DLD1 (cell line): ENCODE measurements around the gene PSG4.
"Not testable (repeated sequence)": the region's sequence is repeated elsewhere in the genome, so short reads cannot be mapped to it uniquely, and the experiment has no call there.

Source experiments
- in situ Hi-C: cut with HindIII; loops from 2 replicates; pipeline ENCODE4 v1.10.0; 2017; ENCODE audit warnings: low sequenced_read_pairs

PSG4 gene

DNA sequence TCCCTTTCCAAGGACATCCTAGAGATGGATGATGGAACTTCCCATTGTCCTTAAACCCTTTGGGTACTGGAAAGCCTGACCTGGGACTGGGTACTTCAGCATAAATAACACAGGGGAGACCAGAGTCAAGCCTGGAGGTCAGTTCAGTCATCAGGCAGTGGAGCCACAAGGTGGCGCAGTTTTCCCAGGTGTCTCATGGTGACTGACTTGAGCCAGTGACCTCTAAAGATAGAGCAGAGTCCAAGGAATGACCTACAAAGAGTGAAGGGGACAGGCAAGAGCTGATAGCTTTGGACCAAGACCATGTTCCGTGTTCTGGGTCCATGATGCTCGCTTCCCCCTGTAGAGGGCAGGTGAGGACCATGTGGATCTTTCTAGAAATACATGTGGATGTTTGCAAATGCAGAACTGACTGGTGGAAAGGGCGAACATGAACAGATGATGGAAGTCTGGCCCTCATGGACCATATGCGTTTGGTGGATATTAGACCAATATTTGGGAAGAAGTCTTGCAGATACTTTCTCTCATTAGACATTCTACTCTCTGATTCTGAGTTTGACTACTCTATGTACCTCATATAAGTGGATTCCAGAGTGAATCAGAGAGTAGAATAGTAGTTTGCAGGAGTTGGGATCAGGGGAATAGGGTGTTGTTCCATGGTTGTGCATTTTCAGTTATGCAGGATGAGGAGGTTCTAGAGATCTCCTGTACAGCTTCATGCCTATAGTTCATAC lies 6.6 kb downstream of the PSG4 start:
- in situ Hi-C loops = not testable (repeated sequence)

DNA sequence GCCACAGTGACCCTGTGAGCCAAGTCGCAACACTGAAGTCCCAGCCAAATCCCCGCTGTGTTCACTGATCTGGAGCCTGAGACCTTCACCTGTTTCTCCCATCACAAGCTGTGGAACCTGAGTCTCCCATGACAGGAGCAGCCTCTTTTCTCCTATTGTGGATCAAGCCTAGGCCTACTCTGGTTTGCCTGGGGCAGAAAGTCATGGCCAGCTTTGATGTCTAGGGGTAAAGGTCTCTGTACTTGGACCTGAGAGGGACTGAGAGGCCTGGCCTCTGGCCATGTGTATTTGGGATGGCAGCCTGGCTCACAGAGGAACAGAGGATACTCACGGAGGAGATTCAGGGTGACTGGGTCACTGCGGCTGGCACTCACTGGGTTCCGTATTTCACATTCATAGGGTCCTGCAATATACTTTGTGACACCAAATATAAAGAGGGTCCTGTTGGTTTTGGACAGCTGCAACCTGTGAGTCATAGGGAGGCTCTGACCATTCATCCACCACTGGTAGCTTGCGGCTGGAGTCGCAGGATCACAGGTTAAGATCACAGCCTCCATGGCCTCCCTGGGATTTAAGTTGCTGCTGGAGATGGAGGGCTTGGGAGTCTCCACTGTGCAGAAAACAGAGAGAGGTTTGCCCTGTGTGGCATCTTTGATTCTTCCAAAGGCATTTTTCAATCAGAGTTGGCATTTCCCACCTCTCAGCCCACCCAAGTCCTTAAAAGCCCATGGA lies 7.6 kb downstream of the PSG4 start:
- in situ Hi-C loops = not testable (repeated sequence)

DNA sequence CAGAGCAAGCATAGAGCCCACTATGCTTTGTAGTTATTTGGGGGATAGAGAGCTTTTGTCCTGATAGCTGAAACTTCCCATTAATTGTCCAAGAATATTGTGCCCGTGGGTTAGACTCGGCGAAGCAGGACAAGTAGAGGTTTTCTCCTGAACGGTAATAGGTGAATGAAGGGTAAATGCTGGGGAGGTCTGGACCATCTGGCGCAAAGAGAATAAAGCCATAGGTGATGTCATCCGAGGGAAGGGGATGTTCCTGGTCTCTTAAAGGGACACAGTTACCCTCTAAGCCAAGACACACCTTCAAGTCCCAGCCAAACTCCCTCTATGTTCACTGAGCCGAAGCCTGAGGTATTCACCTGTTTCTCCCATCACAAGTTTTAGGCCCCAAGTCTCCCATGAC lies 11.0 kb downstream of the PSG4 start:
- in situ Hi-C loops = not testable (repeated sequence)

DNA sequence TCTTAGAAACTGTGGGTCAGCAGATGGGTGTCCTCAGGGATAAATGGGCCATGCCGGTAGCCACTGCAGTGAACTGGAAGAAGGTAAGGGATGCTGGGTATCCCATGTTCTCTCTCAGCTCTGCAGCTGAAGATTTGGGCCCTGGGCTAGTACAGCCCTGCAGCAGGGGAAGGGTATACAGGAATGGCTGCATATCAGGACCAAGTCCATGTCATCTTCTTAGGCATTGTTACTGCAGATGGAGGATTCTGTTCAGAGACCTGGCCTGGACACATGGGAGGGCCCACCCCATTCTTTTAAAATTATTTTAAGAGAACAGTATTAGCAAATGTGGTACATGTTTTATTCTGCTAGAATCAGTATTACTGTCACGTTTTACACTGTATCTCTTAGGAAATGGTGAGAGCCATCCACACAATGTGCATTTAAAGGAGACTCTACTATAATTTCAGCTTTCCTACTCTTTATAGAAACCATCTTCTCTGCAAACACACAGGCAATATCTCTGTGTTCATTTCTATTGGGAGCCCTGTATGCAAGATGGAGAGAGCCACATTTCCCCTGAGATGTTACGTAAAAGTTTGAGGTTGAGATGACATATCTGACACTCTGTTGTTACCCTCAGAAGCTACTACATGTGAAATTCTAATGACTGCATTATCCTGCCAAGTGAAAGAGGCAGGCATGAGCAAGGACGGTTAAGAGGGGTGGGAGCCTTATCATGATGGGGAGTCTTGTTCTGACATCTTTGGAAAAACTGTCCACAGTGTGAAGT lies 12.9 kb downstream of the PSG4 start:
- in situ Hi-C loops = not testable (repeated sequence)

- in situ Hi-C loops = not testable (repeated sequence)
Observed at GRCh38 chr19:43188092-43188491, 17.3 kb downstream of the PSG4 start.

DNA sequence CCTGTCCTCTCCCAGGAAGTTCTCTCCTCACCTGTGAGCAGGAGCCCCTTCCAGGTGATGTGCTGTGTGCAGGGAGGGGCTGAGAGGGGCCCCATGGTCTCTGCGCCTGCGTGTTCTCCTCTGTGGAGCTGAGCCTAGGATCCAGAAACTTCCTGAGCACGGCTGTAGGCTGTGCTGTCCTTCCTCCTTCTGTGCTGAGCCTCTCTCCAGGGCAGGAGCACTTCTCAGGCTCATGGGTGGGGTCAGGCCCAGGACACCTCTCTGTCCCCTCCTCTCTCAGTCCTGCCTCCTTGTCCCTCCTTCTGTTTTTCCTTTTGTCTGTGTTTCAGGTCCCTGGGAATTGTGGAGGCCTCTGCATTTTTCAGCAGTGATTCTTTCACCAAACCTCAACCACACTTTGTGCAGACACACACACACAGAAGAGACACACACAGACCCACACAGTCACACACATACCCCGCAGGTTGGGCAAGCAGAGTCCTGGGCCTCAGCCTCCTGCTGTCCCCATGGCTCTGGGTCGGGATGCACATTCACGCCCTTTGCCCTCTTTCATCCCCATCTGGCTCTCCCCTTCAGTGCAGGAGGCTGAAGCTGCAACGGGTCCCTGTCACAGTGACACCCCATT lies 19.0 kb downstream of the PSG4 start, which contains the start of gene PSG5:
Gene PSG5, minus strand, starts transcription at position 226 of the 625 bp plus-strand sequence. Its CDS starts 131 bp downstream, at position 95.
- in situ Hi-C loops = not testable (repeated sequence)

DNA sequence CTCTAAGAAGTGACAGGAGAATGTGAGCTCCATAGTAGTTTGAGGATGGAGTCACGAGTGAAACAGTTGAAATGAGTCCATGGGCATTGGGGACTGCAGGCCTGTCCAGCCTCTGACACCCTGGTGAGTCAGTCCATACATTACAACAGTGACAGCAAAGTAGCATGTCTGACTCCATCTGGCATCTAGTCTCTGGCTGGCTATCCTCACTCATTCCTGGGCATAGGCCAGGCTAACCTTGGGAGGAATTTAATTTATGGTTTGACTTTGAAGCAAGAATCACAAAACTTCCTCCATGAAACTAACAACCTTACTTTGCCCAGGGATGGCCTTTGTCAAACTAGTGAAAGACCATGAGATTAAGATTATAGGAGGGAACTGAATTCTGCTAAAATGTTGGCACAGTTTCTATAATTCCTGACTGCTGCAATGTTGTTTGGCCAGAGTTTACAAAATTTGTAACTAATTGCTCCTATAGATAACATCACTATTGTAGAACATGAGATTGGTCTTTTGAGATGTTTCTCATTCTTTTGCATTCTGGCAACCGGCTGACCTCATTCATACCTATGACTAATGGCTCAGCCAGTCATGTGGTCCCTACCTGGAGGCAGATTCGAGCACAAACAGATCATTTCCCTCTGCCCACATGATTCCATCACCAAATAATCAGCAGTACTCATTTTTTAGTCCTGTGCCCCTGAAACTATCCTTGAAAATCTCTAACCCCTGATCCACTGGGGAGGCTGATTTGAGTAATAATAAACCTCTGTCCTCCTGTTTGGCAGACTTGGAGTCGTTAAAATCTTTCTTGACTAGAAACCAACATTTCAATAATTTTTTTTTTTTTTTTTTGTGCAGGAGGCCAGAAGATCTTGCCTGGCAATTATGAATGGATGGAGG lies 23.3 kb downstream of the PSG4 start:
- in situ Hi-C loops = not testable (repeated sequence)

GRCh38 chr19:43179569-43180147 lies 25.8 kb downstream of the PSG4 start:
- in situ Hi-C loops = not testable (repeated sequence)

- in situ Hi-C loops = not testable (repeated sequence)
Observed at GRCh38 chr19:43178577-43178976, 26.9 kb downstream of the PSG4 start.

GRCh38 chr19:43165906-43166305 lies 39.5 kb downstream of the PSG4 start:
- in situ Hi-C loops = not testable (repeated sequence)

GRCh38 chr19:43163135-43163534 lies 42.3 kb downstream of the PSG4 start:
- in situ Hi-C loops = not testable (repeated sequence)

- in situ Hi-C loops = not testable (repeated sequence)
Observed at GRCh38 chr19:43162261-43162660, 43.2 kb downstream of the PSG4 start.

DNA sequence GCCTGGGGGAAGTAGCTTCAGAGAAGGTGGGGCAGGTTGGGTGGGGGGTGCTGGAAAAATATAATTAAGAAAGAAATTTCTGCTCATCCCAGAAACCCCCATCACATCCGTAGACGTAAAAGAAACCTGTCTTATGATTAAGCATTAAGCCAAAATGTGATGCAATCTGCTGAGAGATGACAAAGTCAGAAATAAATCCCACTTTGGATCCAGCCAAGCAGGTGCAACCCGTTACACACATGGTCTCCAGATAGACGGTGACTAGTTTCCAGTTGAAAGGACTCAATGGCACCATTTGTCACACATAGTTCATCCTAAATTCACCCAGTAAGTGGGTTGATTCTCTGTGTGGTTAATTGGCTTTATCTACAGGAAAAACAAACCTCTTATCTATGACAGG lies 53.2 kb downstream of the PSG4 start:
- in situ Hi-C loops = no loop called here

GRCh38 chr19:43149788-43150187 lies 55.6 kb downstream of the PSG4 start:
- in situ Hi-C loops = not testable (repeated sequence)

DNA sequence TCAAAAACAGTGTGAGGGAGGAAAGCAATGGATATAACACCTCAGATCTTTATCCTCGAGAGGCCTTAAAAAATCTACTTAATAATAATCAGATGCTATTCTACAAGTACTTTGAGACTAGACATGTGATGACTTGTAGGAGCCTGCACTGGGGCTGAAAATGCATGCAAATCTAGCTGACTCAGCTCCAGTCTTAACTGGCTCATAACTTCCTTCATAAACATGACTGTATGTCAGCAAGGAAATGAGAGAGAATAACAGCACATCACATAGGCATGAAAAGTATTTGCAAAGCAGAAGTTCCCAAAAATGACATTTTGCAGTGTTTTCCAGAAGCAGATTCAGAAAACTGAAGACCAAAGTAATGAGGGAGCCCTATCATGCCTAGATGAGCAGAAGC lies 57.2 kb downstream of the PSG4 start:
- in situ Hi-C loops = no loop called here
